ENCODE measurements around the gene EVI5.
"Not testable (repeated sequence)": the region's sequence is repeated elsewhere in the genome, so short reads cannot be mapped to it uniquely, and the experiment has no call there.

EVI5 gene

GRCh38 chr1:92747735-92748134 is 37.2 kb downstream of the EVI5 start:
- no peak for DNase-seq

- not testable (repeated sequence) for DNase-seq
These were observed 38.7 kb downstream of the EVI5 start for GRCh38 chr1:92746255-92746654.

- DNase-seq: no peak
These were observed 41.7 kb downstream of the EVI5 start for GRCh38 chr1:92743221-92743620.

- no peak for DNase-seq
These were observed 45.0 kb downstream of the EVI5 start for GRCh38 chr1:92739669-92740524.

- DNase-seq: peak; percentile 9
These were observed 48.5 kb downstream of the EVI5 start for GRCh38 chr1:92736395-92736794.

GRCh38 chr1:92730476-92730875 is 54.4 kb downstream of the EVI5 start:
- no peak for DNase-seq

- DNase-seq: peak; percentile 25
These were observed 56.2 kb downstream of the EVI5 start for GRCh38 chr1:92728697-92729096.

GRCh38 chr1:92723713-92724112 is 61.2 kb downstream of the EVI5 start:
- DNase-seq: not testable (repeated sequence)

- no peak for DNase-seq
These were observed 63.0 kb downstream of the EVI5 start for GRCh38 chr1:92721886-92722285.

- DNase-seq: not testable (repeated sequence)
These were observed 63.8 kb downstream of the EVI5 start for GRCh38 chr1:92721157-92721556.

- not testable (repeated sequence) for DNase-seq
These were observed 69.4 kb downstream of the EVI5 start for GRCh38 chr1:92715476-92715951.

GRCh38 chr1:92713939-92714338 is 71.0 kb downstream of the EVI5 start:
- no peak for DNase-seq

GRCh38 chr1:92711473-92712165 is 73.3 kb downstream of the EVI5 start:
- DNase-seq: no peak

- peak; percentile 52 for DNase-seq
These were observed 75.2 kb downstream of the EVI5 start for GRCh38 chr1:92709738-92710137.

- no peak for DNase-seq
These were observed 76.4 kb downstream of the EVI5 start for GRCh38 chr1:92708368-92708950.

- no peak for DNase-seq
These were observed 77.2 kb downstream of the EVI5 start for GRCh38 chr1:92707709-92708108.

- no peak for DNase-seq
These were observed 77.6 kb downstream of the EVI5 start for GRCh38 chr1:92707292-92707691.

- no peak for DNase-seq
These were observed 79.5 kb downstream of the EVI5 start for GRCh38 chr1:92705446-92705845.

- DNase-seq: no peak
These were observed 83.8 kb downstream of the EVI5 start for GRCh38 chr1:92701147-92701546.

- DNase-seq: no peak
These were observed 86.0 kb downstream of the EVI5 start for GRCh38 chr1:92698932-92699331.

- no peak for DNase-seq
These were observed 89.8 kb downstream of the EVI5 start for GRCh38 chr1:92695104-92695503.

- DNase-seq: no peak
These were observed 93.0 kb downstream of the EVI5 start for GRCh38 chr1:92691925-92692324.

- no peak for DNase-seq
These were observed 94.5 kb downstream of the EVI5 start for GRCh38 chr1:92690212-92690906.
